ENCODE results near the gene BOD1L2.

BOD1L2 gene

DNA sequence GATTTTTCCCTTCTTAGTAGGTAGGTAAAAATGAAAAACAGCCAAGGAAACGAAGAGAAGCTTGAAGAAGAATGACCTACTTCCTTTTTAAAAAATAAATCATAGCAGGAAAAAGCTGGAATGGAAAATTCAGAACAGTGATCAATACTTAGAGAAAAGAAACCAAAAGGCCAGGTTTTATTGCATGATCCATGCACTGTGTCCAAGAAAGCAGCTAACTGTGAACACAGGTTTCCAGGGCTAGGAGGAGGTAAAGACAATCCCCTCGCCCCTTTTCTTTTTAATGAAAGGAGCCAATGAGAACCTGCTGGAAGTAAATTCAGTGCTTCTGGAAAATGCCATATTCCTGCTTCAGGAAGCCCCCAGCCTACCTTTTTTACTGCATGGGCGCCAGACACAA, 47.2 kb downstream of the BOD1L2 start:
- H3K4me3 ChIP-seq (ENCODE audit: control insufficient read depth, low read depth, low read length), result no peak overlapping the region
- TF ChIP-seq, protein P1, sequence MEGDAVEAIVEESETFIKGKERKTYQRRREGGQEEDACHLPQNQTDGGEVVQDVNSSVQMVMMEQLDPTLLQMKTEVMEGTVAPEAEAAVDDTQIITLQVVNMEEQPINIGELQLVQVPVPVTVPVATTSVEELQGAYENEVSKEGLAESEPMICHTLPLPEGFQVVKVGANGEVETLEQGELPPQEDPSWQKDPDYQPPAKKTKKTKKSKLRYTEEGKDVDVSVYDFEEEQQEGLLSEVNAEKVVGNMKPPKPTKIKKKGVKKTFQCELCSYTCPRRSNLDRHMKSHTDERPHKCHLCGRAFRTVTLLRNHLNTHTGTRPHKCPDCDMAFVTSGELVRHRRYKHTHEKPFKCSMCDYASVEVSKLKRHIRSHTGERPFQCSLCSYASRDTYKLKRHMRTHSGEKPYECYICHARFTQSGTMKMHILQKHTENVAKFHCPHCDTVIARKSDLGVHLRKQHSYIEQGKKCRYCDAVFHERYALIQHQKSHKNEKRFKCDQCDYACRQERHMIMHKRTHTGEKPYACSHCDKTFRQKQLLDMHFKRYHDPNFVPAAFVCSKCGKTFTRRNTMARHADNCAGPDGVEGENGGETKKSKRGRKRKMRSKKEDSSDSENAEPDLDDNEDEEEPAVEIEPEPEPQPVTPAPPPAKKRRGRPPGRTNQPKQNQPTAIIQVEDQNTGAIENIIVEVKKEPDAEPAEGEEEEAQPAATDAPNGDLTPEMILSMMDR (IDR thresholded peaks at IDR 0.05; ENCODE audit: control insufficient read depth, insufficient read depth, low read depth, low read length, missing control alignments), result no peak
- no peak for DNase-seq (ENCODE audit: low read depth)

DNA sequence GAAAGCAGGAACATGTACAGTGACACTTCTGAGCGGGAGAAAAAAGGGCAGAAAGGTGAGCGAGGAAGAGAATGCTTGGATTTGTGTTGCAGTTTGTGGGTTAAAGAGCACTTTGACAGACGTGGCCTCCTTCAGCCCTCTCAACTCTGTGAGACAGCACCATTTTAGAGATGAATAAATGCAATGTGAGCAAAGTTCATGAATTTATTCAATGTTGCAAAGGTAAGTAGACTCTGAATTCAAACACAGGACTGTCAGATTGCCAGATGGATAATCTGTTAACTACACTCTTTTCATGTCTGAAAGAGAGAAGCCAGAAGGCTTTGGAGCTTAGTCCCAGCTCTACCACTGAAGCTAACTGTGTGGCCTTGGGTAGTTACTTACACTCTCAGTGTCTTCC, 47.7 kb downstream of the BOD1L2 start:
- no peak overlapping the region for H3K4me3 ChIP-seq (ENCODE audit: control insufficient read depth, low read depth, low read length)
- TF ChIP-seq, protein P1 (IDR thresholded peaks at IDR 0.05; ENCODE audit: control insufficient read depth, insufficient read depth, low read depth, low read length, missing control alignments), result no peak
- DNase-seq (ENCODE audit: low read depth), result no peak

DNA sequence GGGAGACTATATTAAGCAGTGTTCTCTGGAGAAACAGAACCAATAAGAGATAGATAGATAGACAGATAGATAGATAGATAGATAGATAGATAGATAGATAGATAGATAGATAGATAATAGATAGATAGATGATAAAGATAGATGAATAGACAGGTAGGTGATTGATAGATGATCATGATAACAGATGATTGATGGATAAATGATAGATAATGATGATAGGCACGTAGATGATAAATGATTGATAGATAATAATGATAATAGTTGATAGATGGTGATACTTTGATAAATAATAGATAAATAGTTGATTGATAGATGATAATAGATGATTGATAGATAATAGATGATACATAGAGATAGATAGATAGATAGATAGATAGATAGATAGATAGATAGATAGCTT, 48.5 kb downstream of the BOD1L2 start:
- no peak for DNase-seq (ENCODE audit: low read depth)
- no peak overlapping the region for H3K4me3 ChIP-seq (ENCODE audit: control insufficient read depth, low read depth, low read length)
- TF ChIP-seq, protein P1 (IDR thresholded peaks at IDR 0.05; ENCODE audit: control insufficient read depth, insufficient read depth, low read depth, low read length, missing control alignments), result no peak

DNA sequence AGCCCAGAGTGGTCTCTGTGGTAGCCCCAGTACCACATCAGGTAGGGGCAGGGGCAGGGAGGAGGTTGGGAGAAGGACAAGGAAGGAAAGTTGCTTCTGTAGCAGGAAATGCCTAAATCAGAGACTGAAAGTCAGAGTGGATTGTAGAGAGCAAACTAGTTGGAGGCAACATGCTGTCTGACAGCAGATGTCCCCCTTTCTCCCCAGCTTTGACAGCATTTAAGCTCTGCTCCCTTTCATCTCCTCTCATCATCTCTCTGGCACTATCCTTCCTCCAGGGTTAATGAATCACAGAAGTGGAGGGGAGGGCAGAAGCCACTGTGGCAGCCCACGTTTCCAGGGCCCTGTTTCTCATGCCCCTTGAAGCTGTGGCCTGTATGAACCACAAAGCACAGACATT, 50.4 kb downstream of the BOD1L2 start:
- H3K4me3 ChIP-seq (ENCODE audit: control insufficient read depth, low read depth, low read length), result no peak overlapping the region
- no peak for DNase-seq (ENCODE audit: low read depth)
- TF ChIP-seq, protein P1 (IDR thresholded peaks at IDR 0.05; ENCODE audit: control insufficient read depth, insufficient read depth, low read depth, low read length, missing control alignments), result no peak

DNA sequence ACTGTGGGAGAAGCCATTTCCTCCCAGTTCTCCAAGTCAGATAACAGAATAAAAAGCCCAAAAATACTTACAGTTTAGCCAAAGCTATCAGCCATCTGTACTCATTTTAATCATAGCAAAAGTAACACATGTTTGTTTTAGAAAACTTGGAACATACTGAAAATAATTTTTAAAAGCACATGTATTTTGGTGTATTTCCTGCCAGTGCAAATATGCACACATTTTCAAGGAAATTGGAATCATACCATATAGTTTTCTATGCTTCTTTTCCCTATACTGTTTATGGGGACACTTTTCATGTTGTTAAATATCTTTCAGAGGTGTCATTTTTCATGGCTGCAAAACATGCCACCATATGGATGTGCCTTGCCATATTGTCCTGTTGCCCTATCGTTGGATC, 51.2 kb downstream of the BOD1L2 start:
- no peak overlapping the region for H3K4me3 ChIP-seq (ENCODE audit: control insufficient read depth, low read depth, low read length)
- TF ChIP-seq, protein P1 (IDR thresholded peaks at IDR 0.05; ENCODE audit: control insufficient read depth, insufficient read depth, low read depth, low read length, missing control alignments), result no peak
- no peak for DNase-seq (ENCODE audit: low read depth)

All from AG09309 (cell line).